Measurements from ENCODE around the gene LOXL1.
A peak's percentile ranks its signal among the peaks of the same experiment; 100 is the strongest.

Gene LOXL1

DNA sequence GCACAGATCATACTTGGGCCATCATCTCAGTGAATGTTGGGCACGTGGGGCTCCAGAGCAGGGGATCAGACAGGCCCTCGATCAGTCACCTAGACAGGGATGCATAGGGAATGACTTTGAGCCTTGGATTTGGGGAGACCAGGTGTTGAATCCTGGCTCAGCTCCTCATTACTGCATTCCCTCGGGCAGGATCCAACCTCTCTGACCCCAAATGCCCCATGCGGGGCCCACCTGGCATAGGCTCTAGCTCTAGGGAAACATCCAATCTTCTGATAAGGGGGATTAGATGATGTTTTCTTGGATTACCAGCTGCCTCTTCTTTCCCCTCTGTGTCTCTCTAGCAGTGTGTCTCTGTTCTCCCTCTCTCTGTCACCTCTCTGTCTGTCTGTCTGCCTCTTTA lies 22.7 kb downstream of the LOXL1 start:
- TF ChIP-seq, protein P1, sequence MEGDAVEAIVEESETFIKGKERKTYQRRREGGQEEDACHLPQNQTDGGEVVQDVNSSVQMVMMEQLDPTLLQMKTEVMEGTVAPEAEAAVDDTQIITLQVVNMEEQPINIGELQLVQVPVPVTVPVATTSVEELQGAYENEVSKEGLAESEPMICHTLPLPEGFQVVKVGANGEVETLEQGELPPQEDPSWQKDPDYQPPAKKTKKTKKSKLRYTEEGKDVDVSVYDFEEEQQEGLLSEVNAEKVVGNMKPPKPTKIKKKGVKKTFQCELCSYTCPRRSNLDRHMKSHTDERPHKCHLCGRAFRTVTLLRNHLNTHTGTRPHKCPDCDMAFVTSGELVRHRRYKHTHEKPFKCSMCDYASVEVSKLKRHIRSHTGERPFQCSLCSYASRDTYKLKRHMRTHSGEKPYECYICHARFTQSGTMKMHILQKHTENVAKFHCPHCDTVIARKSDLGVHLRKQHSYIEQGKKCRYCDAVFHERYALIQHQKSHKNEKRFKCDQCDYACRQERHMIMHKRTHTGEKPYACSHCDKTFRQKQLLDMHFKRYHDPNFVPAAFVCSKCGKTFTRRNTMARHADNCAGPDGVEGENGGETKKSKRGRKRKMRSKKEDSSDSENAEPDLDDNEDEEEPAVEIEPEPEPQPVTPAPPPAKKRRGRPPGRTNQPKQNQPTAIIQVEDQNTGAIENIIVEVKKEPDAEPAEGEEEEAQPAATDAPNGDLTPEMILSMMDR (IDR thresholded peaks at IDR 0.05; ENCODE audit: low read depth, low read length), result no peak
- DNase-seq (ENCODE audit: low read depth, low spot score), result no peak
- in situ Hi-C loops (cut with HindIII; ENCODE audit: low sequenced_read_pairs), result no loop called here
- no peak overlapping the region for H3K4me3 ChIP-seq (ENCODE audit: low read depth, low read length)

DNA sequence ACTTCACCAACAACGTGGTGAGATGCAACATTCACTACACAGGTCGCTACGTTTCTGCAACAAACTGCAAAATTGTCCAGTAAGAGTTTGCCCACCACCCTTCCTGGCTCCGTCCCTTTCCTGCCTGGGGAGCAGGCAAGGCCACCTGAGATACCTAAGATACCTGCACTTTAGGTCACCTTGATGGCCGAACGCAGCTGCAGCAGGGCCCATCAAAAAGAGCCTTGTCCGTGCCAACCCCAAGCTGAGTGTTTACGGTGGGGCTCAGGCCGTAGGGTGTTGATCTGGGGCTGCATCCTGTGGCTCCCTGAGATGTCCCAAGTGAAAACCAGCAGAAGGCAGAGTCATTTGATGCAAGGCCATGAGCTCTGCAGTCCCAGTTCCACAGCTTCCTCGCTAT lies 23.2 kb downstream of the LOXL1 start:
- H3K4me3 ChIP-seq (ENCODE audit: low read depth, low read length), result no peak overlapping the region
- in situ Hi-C loops (cut with HindIII; ENCODE audit: low sequenced_read_pairs), result no loop called here
- no peak for DNase-seq (ENCODE audit: low read depth, low spot score)
- TF ChIP-seq, protein P1 (IDR thresholded peaks at IDR 0.05; ENCODE audit: low read depth, low read length), result no peak

DNA sequence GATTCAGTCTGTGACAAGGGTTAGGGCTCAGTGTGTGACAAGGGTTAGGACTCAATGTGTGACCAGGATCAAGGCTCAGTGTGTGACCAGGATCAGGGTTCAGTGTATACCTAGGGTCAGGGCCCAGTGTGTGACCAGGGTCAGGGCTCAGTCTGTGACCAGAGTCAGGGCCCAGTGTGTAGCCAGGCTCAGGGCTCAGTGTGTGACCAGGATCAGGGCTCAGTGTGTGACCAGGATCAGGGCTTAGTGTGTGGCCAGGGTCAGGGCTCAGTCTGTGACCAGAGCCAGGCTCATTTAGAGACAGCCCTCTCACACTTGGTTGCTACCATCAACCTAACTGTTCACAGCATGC lies 24.2 kb downstream of the LOXL1 start:
- TF ChIP-seq, protein P1 (IDR thresholded peaks at IDR 0.05; ENCODE audit: low read depth, low read length), result no peak
- DNase-seq (ENCODE audit: low read depth, low spot score), result no peak
- H3K4me3 ChIP-seq (ENCODE audit: low read depth, low read length), result no peak overlapping the region
- in situ Hi-C loops (cut with HindIII; ENCODE audit: low sequenced_read_pairs), result no loop called here

DNA sequence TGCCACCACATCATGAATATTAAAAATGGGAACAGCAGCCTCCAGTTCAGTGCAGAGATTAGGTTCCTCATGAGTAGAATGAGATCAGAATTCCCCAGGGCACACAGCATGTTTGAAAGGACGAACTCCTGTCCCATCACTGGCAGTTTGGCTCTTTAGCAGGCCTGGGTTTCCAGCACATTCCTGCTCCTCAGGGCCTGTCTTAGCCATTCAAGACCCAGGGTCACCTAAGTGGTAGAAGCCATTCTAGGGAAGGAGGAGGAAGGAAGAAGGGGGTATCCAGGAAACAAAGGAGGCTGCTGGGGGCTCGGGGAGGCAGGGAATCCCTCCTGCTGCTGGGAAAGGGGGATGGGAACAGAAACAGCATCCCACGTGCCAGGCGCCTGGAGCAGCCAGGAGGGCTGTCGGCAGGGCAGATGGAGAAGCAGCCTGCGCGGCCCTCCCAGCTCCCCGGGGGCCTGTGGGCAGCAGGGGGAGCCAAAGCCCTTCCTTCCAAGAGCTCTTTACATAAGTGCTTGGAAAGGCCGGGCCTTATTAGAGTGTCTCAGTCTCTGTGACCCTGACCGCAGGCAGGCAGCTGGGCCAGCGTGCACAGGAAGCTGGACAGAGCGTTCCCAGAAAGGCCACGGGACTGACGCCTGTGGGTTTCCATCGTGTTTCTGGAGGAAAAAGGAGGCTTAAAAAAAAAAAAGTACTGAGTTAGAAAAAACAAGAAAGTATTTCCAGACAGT lies 24.7 kb downstream of the LOXL1 start:
- DNase-seq (ENCODE audit: low read depth, low spot score), result peak; percentile 99
- in situ Hi-C loops (cut with HindIII; ENCODE audit: low sequenced_read_pairs), result no loop called here
- H3K4me3 ChIP-seq (ENCODE audit: low read depth, low read length), result no peak overlapping the region
- TF ChIP-seq, protein P1 (IDR thresholded peaks at IDR 0.05; ENCODE audit: low read depth, low read length), result peak; percentile 91

DNA sequence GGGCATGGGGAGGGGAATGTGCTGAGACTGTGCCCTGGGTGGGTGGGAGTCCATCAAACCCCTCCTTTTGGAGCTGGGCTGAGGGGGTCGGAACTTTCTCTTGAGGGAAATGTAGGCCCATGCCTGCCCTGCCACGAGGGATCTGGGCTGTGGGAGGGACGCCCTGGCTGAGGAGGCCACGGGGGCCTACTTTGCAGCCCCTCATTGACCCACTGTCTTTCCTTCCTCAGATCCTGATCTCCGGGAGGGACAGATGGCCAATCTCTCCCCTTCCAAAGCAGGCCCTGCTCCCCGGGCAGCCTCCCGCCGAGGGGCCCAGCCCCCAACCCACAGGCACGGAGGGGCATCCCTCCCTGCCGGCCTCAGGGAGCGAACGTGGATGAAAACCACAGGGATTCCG lies 25.3 kb downstream of the LOXL1 start:
- no peak overlapping the region for H3K4me3 ChIP-seq (ENCODE audit: low read depth, low read length)
- in situ Hi-C loops (cut with HindIII; ENCODE audit: low sequenced_read_pairs), result no loop called here
- DNase-seq (ENCODE audit: low read depth, low spot score), result no peak
- TF ChIP-seq, protein P1 (IDR thresholded peaks at IDR 0.05; ENCODE audit: low read depth, low read length), result no peak

DNA sequence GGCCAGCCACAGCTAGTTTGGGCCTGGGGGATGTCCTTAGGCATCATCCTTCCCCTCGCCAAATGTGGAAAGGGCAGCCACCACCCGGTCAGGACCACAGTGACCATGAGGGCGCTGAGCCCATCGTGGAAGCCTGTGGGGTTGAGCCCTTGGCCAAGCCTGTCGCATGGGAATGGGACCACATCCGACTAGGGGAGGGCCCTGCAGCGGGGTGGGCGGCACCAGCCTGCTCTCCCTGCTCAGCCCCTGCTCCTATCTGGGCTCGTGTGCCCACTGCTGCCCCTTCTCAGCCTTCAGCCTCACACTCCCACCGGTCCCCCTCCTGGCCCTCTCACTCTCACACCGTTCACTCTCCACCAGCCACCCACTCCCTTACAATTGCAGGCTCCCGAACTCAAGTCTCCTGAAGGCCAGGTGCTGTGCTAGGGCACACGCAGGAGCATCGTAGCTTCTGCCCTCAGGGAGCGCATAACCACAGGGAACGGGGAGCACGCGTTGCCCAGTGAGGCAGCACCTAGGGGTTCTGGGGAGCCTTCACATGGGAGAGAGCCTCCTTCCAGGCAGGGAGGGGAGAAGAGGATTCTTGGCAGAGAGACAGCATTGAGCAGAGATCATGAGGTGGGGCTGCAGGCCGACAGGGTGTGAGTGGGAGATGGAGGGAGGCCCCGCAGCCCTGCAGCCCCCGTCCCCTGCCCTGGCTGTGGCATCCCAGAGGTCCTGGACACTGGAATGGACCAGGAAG lies 26.1 kb downstream of the LOXL1 start:
- no peak for DNase-seq (ENCODE audit: low read depth, low spot score)
- TF ChIP-seq, protein P1 (IDR thresholded peaks at IDR 0.05; ENCODE audit: low read depth, low read length), result no peak
- no peak overlapping the region for H3K4me3 ChIP-seq (ENCODE audit: low read depth, low read length)
- in situ Hi-C loops (cut with HindIII; ENCODE audit: low sequenced_read_pairs), result no loop called here
